ENCODE data around the gene ZDHHC8. TPM values are rescaled to one million over a fixed set of nuclear protein-coding genes. Genes with fewer than 3 reads are reported as not detected.

The ZDHHC8 gene
- total RNA-seq, 1 donor from 2014 or later, result 61.8 TPM

DNA sequence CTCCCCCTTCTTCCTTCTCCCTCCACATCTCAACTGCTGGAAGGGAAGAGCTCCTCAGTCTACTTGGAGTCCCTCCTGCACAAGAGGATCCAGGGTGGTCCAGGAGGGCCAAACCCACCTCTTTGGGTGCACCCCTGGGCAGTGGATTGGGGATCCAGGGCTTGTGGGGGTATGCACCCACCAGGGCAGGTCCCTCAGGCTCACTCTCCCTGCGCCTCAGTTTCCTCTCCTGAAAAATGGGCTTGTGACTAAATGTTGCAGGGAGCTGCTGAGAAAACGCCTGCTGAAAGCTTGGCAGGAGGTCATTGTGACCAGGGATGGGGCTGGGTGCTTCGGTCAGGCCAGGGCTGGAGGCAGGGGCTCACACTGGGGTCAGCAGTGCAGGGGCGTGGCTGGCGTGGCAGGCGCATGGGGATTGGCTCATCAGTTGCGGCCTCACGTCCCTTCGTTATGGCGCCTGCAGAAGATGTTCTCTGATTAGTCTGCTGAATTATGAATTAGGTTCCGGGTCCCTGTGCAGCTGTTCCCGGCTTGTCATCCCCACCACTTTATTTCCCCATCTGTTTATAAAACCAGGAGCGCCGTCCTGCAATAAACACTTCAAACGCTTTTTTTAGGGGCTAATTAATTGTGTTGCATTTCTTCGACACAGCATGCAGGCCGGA lies 44.9 kb downstream of the ZDHHC8 start:
- intact Hi-C loops (cut with micrococcal nuclease), result no loop called here

DNA sequence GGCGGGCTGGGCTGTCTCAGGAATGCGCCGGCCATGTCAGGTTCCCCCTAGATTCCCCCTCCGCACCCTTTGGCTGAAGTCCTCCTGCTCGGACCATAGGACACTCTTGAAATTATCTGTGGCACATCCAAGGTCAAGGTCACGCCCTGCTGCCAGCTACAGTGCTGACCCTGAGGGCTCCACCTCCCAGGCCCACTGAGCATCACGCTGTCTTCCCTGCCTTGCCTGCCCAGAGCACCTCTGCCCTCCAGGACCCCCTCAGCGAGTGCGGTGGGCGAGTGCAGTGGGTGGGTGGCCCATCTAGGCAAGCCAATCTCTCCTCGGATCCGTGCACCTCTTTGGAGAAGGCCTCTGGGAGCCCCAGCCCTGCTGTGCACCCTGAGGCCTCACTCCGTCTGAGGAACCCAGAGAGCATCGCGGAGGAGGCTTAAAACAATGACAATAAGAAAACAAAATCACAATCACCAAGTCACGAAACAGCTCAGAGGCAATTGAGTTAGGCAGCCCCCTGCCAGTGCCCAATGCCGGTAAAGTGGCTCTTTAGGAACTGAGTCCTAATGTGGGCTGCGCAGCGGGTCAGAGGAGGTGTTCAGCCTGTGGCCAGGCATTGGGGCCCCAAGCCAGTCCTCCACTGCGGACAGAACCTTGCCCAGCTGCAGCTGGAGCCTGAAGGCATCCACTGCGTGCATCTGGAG lies 45.8 kb downstream of the ZDHHC8 start:
- intact Hi-C loops (cut with micrococcal nuclease), result no loop called here

DNA sequence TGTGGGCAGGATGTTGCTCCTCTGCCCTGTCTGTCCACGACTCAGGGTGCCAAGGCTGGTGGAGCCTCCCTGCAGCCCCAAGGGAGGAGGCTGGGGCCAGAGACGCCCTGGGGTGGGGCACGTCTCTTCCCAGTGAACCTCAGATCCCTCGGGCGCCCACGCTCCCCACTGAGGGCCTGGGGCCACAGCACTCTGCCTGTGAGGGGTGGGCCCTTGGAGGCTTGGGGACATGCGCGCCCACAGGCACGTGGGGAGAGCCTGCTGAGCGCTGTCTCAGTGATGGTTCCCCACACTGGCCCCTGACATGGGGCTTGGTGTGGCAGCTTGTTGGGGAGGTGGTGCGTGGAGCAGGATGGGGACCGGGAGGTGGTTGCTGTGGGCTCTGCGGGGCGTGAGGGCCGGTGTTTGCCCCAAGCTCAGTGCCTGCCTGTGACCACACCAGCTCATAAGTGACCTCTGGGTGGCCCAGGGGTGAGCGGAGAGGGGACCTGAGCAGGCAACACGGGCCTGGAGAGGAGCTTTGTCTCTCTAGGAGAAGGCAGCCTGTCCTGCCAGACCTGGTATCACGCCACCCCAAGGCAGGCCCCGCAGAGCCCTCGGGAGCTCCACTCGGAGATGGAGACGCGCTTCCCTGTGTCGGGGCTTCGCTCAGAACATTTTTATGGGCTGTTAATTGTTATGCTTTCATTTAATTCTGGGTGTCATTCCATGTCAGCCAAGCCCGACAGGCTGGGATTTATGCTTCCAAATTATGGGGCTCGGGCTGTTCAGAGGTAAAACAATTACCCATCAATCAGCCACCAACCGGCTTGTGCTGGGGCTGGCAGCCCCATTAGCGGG lies 46.7 kb downstream of the ZDHHC8 start:
- intact Hi-C loops (cut with micrococcal nuclease), result no loop called here

DNA sequence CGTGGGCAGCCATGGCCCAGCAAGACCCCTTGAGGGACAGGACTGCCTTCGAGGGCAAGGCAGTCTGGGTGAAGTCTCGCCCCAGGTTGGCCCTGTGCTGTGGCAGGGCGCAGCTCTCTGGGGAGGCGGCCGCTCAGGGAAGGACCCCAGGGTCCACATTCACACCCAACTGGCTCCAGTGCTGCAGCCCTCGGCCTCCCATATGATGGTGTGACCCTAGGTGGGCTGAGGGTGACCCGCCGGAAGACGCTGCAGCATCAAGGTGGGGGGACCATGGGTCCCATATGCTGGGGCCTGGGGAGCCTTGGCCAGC lies 47.3 kb downstream of the ZDHHC8 start:
- intact Hi-C loops (cut with micrococcal nuclease), result no loop called here

DNA sequence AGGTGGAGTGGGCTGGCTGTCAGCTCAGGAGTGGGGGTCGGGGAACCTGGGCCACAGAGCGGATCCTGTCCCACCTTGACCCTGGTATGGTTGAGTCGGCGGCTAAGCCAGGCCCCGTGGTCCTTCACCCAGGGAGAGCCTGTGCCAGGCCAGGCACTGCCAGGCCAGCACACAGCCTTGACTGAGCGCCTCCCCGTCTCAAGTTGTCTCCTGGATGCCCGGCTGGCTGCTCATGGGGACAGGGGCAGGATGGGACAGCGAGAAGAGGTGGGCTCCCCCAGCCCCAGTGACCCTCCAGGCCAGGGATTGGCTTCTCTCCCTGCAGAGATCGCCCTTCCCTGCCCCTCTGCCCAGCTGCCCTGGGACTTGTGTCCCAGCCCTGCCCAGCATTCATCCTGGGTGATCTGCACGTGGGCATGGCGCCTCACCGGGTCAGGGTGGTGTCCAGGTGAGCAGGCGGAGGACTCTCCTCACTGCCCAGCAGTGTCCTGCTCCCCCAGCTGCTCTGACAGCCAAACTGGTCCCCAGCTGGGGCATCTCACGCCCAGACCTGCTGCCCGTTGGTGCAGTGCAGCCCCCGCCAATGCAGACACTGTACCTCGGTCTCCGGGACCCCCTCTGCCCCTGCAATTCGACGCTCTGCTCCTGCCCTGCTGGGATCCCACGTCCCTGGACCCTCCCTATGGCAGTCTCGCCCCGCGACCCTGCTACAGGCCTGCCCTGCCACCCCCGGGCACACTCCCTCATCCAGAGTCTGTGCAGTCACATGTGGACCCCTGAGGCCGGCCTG lies 48.0 kb downstream of the ZDHHC8 start:
- intact Hi-C loops (cut with micrococcal nuclease), result loop anchor here (2.0 kb wide), 1 partner anchor 33 kb away; no protein-coding TSS in a partner anchor

DNA sequence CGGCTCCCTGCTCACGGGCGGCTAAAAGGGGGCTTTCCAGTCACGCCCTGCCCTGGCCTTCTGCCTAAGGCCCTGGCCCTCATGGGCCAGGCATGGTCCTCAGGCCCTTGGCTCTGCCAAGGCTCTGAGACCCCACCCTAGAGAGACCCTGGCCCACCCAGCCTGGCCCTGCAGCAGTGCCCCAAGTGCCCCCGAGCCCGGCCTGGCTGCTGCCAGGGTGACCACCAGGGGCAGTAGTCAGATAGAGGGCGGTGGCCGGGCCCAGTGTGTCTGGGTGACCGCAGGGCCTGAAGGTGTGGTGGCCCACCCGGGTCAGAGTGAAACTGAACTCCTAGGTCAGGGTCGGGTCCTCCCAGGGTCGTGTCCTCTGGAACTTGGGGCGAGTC lies 48.6 kb downstream of the ZDHHC8 start:
- intact Hi-C loops (cut with micrococcal nuclease), result loop anchor here (2.0 kb wide), 1 partner anchor 33 kb away; no protein-coding TSS in a partner anchor

DNA sequence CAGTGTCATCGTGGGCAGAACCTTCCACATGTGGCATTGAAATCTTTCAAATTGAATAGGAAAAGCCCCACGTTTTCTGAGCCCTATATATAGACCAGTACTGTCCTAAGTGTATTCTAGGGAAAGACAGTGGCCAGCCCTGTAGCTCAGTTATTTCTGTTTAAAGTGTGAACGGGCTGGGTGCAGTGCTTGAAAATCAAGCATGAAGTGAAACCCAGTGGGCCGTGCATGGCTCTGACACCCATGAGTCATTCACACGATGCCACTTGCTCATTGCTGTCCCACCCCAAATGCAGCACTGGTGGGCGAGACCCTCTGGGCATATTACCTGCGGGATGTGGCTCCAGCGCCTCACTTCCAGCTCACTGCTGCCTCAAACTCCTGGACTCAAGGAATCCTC lies 49.0 kb downstream of the ZDHHC8 start:
- intact Hi-C loops (cut with micrococcal nuclease), result loop anchor here (2.0 kb wide), 1 partner anchor 32 kb away; no protein-coding TSS in a partner anchor

DNA sequence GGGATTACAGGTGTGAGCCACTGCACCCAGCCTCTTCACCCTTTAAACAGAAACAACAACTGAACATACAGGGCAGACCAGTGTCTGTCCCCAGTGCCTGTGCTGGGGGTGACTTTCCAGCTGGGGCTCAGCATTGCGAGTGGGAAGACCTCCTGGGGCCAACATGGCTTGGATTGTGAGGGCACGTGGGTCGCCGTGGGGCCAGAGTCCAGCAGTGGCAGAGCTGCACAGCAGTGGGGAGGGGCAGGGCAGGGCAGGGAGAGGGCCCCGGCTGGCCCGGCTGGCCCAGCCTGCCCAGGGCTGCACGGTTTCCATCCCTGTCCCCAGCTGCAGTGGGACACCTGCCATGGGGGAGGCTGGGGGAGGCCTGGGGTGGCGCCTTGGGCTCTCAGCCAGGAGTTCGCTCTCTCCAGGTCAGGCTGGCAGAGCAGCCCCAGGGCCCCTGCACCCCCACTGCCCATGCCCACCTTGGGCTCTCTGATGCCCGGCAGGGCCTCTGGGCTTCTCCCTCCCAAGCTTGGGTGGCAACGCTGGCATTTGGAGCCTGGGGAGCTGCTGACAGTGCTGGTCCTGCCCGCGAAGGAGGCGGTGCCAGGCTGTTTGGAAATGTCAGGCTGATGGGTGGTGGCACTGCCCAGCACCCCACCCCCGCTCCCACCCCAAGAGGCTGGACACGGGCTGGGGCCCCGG lies 49.7 kb downstream of the ZDHHC8 start:
- intact Hi-C loops (cut with micrococcal nuclease), result loop anchor here (2.0 kb wide), 1 partner anchor 31 kb away; no protein-coding TSS in a partner anchor

DNA sequence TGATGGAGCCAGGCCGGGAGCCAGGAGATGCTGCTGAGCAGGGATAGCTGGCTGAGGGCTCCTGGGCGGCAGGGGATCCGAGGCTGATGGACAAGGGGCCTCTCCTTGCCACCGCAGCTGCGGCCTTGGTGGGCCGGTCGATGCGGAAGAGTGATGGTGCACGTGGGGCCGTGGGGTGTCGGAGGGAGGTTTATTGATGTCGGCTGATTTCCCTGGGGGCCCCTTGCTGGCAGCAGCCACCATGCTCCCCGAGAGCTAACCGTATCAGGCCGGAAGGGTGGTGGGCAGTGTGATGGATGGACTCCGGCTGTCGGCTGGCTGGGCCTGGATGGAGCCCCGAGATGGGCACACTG lies 50.3 kb downstream of the ZDHHC8 start:
- intact Hi-C loops (cut with micrococcal nuclease), result loop anchor here (2.0 kb wide), 1 partner anchor 31 kb away; no protein-coding TSS in a partner anchor

DNA sequence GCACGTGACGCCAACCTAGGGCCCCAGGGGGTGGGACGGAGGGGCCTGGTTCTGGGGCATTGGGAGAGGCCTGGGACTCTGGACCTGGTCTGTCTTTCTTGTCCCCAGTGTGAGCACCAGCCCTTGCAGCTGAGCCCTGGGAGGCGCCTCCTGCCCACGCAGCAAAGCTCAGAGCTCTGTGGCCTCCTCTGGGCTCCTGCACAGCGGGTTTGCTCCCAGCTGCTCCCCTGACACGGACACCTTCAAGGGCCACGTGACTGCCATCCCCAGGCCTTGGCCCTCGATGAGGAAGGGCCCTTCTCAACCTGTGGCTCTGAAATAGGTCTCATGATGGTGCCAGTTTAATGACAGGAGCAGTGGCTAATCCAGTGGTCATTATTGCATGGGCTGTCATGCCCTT lies 50.8 kb downstream of the ZDHHC8 start:
- intact Hi-C loops (cut with micrococcal nuclease), result no loop called here

DNA sequence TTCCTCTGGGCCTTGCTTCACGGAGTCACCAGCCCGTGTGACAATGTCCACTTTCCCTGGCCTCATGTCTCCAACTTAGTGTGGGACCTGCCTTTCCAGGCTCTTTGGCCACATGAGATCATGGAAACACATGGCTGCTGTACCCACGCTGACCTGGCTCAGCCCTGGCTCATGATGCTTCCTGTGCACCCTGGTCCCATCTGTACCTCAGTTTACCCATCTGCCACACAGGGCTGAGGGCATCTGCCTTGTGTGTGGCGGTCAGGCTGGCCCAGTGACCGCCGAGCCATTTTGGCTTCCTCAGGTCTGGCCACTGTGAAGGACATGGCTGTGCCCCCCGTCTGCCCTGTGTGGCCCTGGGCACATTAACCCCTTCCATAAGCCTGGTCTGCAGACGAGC lies 51.5 kb downstream of the ZDHHC8 start:
- intact Hi-C loops (cut with micrococcal nuclease), result no loop called here

DNA sequence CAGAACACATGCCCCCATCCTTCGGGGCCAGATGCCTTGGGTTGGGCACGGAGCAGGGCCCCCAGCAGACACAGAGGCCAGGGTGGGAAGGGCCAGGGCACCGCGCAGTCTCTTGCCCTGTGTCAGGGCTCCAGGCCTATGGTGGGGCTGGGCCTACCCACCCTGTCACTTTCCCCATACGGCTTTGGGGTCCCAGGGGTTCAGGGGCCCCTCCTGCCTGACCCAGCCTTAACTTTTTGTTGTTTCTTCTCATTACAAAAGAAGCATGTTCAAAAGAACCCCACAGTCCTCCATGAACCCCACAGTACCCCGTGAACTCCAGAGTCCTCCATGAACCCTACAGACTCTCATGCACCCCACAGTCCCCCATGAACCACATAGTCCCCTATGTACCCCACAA lies 52.2 kb downstream of the ZDHHC8 start:
- intact Hi-C loops (cut with micrococcal nuclease), result no loop called here

DNA sequence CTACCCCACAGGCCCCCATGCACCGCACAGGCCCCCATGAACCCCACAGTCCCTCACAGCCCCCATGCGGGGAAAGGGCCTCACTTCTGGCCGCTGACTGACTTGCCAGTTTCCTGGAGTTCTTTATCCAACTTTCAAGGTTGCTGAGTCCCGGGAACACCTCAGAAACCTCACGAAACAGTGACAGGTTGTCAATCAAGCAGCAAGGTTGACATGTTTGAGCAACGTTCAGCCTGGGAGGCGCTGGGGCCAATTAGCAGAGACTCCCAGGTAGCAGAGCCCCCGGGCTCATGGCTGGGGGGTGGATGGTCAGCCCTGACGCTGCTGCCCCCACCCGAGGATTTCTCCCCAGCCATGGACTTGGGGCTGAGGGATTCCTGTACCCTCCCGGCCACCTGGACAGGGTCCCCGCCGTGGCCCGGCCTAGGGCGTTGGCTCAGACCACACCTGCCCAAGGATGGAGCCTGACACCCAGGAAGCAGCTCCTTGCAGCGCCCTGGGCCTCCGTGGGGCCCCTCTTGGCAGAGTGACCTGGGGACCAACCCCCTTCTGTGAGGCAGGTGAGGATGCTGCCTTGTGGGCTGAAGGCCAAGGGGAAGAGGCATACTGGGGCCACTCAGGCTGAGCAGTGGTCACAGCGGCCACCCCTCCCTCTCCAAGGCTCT lies 53.0 kb downstream of the ZDHHC8 start:
- intact Hi-C loops (cut with micrococcal nuclease), result no loop called here

DNA sequence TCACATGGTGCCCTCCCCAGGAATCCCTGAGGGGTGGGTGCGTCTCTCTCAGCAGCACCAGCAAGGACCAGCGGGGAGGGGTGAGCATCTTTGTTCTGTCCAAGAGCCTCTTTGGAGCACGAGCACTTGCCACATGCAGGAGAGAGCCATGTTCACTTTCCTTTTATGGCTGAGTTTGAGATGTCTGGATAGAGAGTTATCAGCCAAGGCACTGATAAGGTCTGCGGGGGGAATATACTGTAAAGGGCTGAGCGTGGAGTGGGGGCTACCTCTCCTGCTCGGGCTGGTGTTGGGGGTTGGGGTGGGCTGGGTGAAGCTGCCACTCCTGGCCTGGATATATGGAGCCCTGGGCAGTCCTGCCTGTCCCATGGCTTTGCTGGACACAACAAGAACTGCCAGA lies 54.1 kb downstream of the ZDHHC8 start:
- intact Hi-C loops (cut with micrococcal nuclease), result no loop called here

DNA sequence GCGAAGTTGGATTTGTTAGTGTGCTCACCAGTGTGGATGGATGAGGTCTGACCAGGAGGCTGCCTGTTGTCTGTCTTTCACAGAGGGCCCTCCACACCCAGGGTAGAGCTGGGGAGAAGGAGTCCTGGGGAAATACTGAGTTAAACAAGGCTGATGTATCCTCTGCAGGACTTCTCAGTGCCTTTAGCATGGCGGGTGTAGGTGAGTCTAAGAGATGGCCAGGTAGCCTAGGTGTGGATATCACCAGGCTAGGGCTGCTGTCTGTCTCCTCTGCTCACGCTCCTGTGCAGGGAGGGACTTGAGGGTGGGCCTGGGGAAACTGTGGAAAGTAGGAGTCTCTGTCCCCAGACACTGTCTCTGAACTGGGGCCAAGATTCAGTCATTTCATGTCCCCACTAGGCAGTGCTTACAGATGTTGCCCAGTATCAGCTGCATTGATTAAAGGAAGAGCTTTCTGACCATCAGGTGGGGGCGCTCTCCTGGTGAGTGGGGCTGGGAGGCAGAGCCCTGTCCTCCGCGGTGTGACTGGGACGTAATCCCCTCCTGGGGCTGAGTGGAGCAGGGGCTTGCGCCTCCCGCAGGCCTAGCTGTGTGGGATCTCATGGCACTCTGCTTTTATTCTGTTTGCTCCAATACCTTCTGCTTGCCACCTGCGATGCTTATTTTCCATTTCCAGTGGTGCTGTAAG lies 54.7 kb downstream of the ZDHHC8 start:
- intact Hi-C loops (cut with micrococcal nuclease), result no loop called here

DNA sequence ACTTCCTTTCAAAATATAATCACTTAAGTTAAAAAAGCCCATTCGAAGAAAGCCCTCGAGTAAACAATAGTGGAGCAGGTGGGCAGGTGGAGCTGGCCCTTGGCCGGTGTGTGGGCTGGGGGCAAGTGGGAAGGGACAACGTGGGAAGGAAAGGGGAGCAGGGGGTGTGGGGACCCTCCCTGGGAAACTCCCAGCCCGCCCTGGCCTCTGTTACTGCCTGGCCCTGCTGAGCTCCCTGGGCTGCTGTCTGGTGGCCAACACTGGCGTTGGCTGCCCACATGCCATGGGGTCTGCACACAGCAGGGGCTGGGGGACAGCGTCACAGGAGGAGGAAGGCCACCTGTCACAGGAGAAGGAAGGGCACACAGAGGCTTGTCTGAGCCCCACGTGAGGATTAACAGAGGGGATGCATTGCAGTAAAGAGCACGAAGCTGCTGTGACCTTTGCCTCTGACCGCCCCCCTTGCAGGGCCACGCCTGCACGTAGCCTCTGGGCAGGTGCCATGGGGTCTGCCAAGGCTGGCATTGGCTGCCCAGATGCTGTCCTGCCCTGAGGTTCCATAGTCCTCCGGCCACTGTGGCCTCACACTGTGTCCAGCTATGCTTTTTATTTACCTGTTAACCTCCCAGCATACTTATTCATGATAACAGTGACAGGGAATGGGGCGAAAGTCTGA lies 55.4 kb downstream of the ZDHHC8 start:
- intact Hi-C loops (cut with micrococcal nuclease), result no loop called here

DNA sequence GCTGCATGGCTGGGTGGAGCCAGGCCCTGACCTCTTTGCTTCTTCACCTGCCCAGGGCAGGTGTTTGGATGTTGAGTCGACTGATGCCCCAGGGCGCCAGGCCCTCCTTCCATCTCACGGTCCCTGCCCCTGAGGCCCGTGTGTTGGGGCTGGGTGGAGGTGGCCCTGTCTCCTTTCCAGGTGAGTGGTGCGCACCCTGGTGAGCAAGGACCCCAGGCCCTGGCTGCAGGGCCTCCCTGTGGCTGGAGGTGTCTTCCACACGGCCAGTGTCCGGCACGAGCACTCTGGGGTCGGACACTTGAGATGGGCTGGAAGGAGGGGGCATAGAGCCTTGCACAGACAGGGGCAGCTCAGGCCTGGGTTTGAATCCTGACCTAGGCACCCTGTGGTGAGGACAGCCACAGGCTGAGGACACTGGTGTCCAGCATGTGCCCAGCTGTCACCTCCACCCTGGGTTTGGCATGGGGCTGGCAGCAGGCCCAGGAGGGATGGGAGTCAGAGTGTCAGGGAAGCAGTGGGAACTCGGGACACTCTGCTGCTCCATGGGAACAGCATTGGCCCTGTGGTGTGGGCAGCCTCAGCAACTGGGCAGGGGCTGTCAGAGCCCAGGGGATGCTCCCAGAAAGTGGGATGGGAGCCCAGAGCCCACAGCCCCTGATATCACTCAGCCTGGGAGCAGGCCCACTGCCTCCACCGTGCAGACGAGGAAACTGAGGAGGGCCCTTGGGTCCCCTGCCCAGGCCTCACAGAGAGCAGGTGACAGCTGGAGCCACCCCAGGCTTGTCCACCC lies 56.4 kb downstream of the ZDHHC8 start:
- intact Hi-C loops (cut with micrococcal nuclease), result no loop called here

DNA sequence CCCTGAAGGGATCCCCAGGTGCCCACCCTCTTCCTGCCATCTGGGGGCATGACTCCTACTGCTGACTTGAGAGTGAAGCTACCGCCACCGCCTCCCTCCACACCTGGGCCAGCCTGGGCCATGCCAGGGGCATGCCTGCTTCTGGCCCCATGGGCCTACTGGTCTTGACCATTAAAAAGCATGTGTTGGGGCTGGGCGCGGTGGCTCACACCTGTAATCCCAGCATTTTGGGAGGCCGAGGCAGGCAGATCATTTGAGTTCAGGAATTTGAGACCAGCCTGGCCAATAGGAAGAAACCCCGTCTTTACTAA lies 56.9 kb downstream of the ZDHHC8 start:
- intact Hi-C loops (cut with micrococcal nuclease), result no loop called here
